GM18502 (cell line): ENCODE measurements around the gene CDC26.
"Not testable (repeated sequence)": the region's sequence is repeated elsewhere in the genome, so short reads cannot be mapped to it uniquely, and the experiment has no call there.

Experiments
- ATAC-seq: cut with Tn5 transposase; IDR thresholded peaks from one replicate; pipeline ENCODE4 v1.9.1; 2021; ENCODE audit warnings: mild to moderate bottlenecking; ENCODE audit not compliant: unreplicated experiment, poor library complexity

Gene CDC26

GRCh38 chr9:113244556-113244955 is 30.8 kb downstream of the CDC26 start:
- ATAC-seq, result no peak

- ATAC-seq, result no peak
Measured at GRCh38 chr9:113241161-113241560, 34.2 kb downstream of the CDC26 start.

GRCh38 chr9:113238859-113239232 is 36.5 kb downstream of the CDC26 start:
- no peak for ATAC-seq

- ATAC-seq, result no peak
Measured at GRCh38 chr9:113238202-113238858, 37.0 kb downstream of the CDC26 start.

- ATAC-seq, result no peak
Measured at GRCh38 chr9:113237026-113237425, 38.3 kb downstream of the CDC26 start.

- ATAC-seq, result not testable (repeated sequence)
Measured at GRCh38 chr9:113235701-113236255, 39.6 kb downstream of the CDC26 start.

- no peak for ATAC-seq
Measured at GRCh38 chr9:113231701-113232100, 43.7 kb downstream of the CDC26 start.

GRCh38 chr9:113228130-113228665 is 47.2 kb downstream of the CDC26 start:
- no peak for ATAC-seq

- no peak for ATAC-seq
Measured at GRCh38 chr9:113227436-113227835, 47.9 kb downstream of the CDC26 start.

- ATAC-seq, result no peak
Measured at GRCh38 chr9:113223963-113224362, 51.4 kb downstream of the CDC26 start.

- no peak for ATAC-seq
Measured at GRCh38 chr9:113222482-113222841, 52.9 kb downstream of the CDC26 start.

GRCh38 chr9:113221800-113222481 is 53.4 kb downstream of the CDC26 start:
- no peak for ATAC-seq

- ATAC-seq, result peak; percentile 89
Measured at GRCh38 chr9:113221003-113221799, 54.2 kb downstream of the CDC26 start, which contains the start of the genes FKBP15 and SLC31A1. TSS of gene FKBP15 (minus strand) at chr9:113221277. CDS start at chr9:113221243, 34 bp downstream. TSS of gene SLC31A1 (plus strand) at chr9:113221544. CDS start at chr9:113256149, 34,605 bp downstream.

GRCh38 chr9:113220467-113221002 is 54.8 kb downstream of the CDC26 start:
- ATAC-seq, result no peak

- peak; percentile 57 for ATAC-seq
Measured at GRCh38 chr9:113219969-113220368, 55.4 kb downstream of the CDC26 start.

GRCh38 chr9:113219186-113219936 is 56.0 kb downstream of the CDC26 start:
- peak; percentile 38 for ATAC-seq
